ENCODE measurements around the gene BOK.

BOK gene

GRCh38 chr2:241599615-241600014 lies 41.1 kb downstream of the BOK start:
- Histone ChIP-seq H3K4me1 (peaks cover 12% of the 10 kb centered on the region), H3K4me3 (no peak overlapping the region), H3K27me3 (no peaks in the 10 kb centered on the region), H3K36me3 (peaks cover 97% of the 10 kb centered on the region), H3K9me3 (no peaks in the 10 kb centered on the region), H3K4me2 (no peak overlapping the region), H4K20me1 (peaks cover 7% of the 10 kb centered on the region), H3K27ac (no peak overlapping the region), H3K9ac (no peak overlapping the region)
- TF ChIP-seq Cebpa-rat (IDR thresholded peaks at IDR 0.05), result no peak

GRCh38 chr2:241601841-241602240 lies 43.3 kb downstream of the BOK start:
- Histone ChIP-seq H3K4me3 (no peak overlapping the region), H3K36me3 (peaks cover 97% of the 10 kb centered on the region), H3K4me1 (peaks cover 7% of the 10 kb centered on the region; the same call in 1 of the 2 replicates), H3K27me3 (no peaks in the 10 kb centered on the region), H3K4me2 (no peak overlapping the region), H3K9ac (no peak overlapping the region), H3K27ac (no peak overlapping the region), H3K9me3 (no peaks in the 10 kb centered on the region), H4K20me1 (peaks cover 15% of the 10 kb centered on the region)
- TF ChIP-seq Cebpa-rat (IDR thresholded peaks at IDR 0.05), result no peak

GRCh38 chr2:241602720-241603119 lies 44.2 kb downstream of the BOK start:
- Histone ChIP-seq H3K27ac (no peak overlapping the region), H3K36me3 (peaks cover 97% of the 10 kb centered on the region), H3K27me3 (no peaks in the 10 kb centered on the region), H3K9ac (no peak overlapping the region), H3K4me3 (no peak overlapping the region), H3K4me2 (no peak overlapping the region), H3K9me3 (no peaks in the 10 kb centered on the region), H3K4me1 (peaks cover 7% of the 10 kb centered on the region; the same call in 1 of the 2 replicates), H4K20me1 (peaks cover 22% of the 10 kb centered on the region)
- TF ChIP-seq Cebpa-rat (IDR thresholded peaks at IDR 0.05), result no peak

- Histone ChIP-seq H4K20me1 (peaks cover 18% of the 10 kb centered on the region), H3K9ac (no peak overlapping the region), H3K4me3 (no peak overlapping the region), H3K9me3 (no peaks in the 10 kb centered on the region), H3K36me3 (peaks cover 99% of the 10 kb centered on the region), H3K27me3 (no peaks in the 10 kb centered on the region), H3K4me1 (peaks cover 3% of the 10 kb centered on the region), H3K27ac (no peak overlapping the region), H3K4me2 (no peak overlapping the region)
- no peak for TF ChIP-seq Cebpa-rat (IDR thresholded peaks at IDR 0.05)
These were observed 45.1 kb downstream of the BOK start for GRCh38 chr2:241603686-241604085.

- Histone ChIP-seq H4K20me1 (peaks cover 39% of the 10 kb centered on the region), H3K36me3 (peaks cover 79% of the 10 kb centered on the region), H3K4me3 (no peak overlapping the region), H3K4me1 (peaks cover 27% of the 10 kb centered on the region), H3K27me3 (no peaks in the 10 kb centered on the region), H3K27ac (no peak overlapping the region), H3K9me3 (no peaks in the 10 kb centered on the region), H3K4me2 (no peak overlapping the region), H3K9ac (no peak overlapping the region)
- TF ChIP-seq Cebpa-rat (IDR thresholded peaks at IDR 0.05), result no peak
These were observed 47.6 kb downstream of the BOK start for GRCh38 chr2:241606186-241606585.

GRCh38 chr2:241607162-241607885 lies 48.8 kb downstream of the BOK start:
- Histone ChIP-seq H3K27me3 (no peaks in the 10 kb centered on the region), H4K20me1 (peaks cover 51% of the 10 kb centered on the region), H3K4me3 (no peak overlapping the region), H3K9ac (peak overlapping the region; percentile 32; the same call in 1 of the 2 replicates), H3K4me1 (peaks cover 39% of the 10 kb centered on the region), H3K4me2 (no peak overlapping the region), H3K36me3 (peaks cover 74% of the 10 kb centered on the region), H3K9me3 (no peaks in the 10 kb centered on the region), H3K27ac (0 out of 2 replicates have a peak overlapping the region, but pooled peaks have one; percentile 4)
- TF ChIP-seq Cebpa-rat (IDR thresholded peaks at IDR 0.05), result no peak

- H3K9ac ChIP-seq, result peak overlapping the region; percentile 86; the same call in 1 of the 2 replicates
- peaks cover 59% of the 10 kb centered on the region for H3K36me3 ChIP-seq
- no peak overlapping the region for H3K4me3 ChIP-seq
- H4K20me1 ChIP-seq, result peaks cover 55% of the 10 kb centered on the region
- peaks cover 54% of the 10 kb centered on the region for H3K4me1 ChIP-seq
- H3K9me3 ChIP-seq, result no peaks in the 10 kb centered on the region
- H3K4me2 ChIP-seq, result peak overlapping the region; percentile 99
- no peaks in the 10 kb centered on the region for H3K27me3 ChIP-seq
- TF ChIP-seq Cebpa-rat (IDR thresholded peaks at IDR 0.05), result no peak
- H3K27ac ChIP-seq, result peak overlapping the region; percentile 21; the same call in 1 of the 2 replicates
These were observed 50.3 kb downstream of the BOK start for GRCh38 chr2:241608881-241609280.

- Histone ChIP-seq H3K27me3 (no peaks in the 10 kb centered on the region), H3K4me2 (peak overlapping the region; percentile 99), H3K9ac (peak overlapping the region; percentile 86), H3K4me1 (peaks cover 58% of the 10 kb centered on the region), H3K9me3 (no peaks in the 10 kb centered on the region), H4K20me1 (peaks cover 55% of the 10 kb centered on the region), H3K27ac (peak overlapping the region; percentile 82), H3K36me3 (peaks cover 47% of the 10 kb centered on the region), H3K4me3 (peak overlapping the region; percentile 69)
- no peak for TF ChIP-seq Cebpa-rat (IDR thresholded peaks at IDR 0.05)
These were observed 51.6 kb downstream of the BOK start for GRCh38 chr2:241609859-241610793.

GRCh38 chr2:241611062-241611461 lies 52.5 kb downstream of the BOK start:
- no peaks in the 10 kb centered on the region for H3K27me3 ChIP-seq
- no peak overlapping the region for H3K4me3 ChIP-seq
- peak overlapping the region; percentile 82; the same call in 1 of the 2 replicates for H3K27ac ChIP-seq
- H3K36me3 ChIP-seq, result peaks cover 46% of the 10 kb centered on the region
- peak overlapping the region; percentile 99 for H3K4me2 ChIP-seq
- TF ChIP-seq Cebpa-rat (IDR thresholded peaks at IDR 0.05), result no peak
- H3K4me1 ChIP-seq, result peaks cover 61% of the 10 kb centered on the region
- H3K9me3 ChIP-seq, result no peaks in the 10 kb centered on the region
- peaks cover 55% of the 10 kb centered on the region for H4K20me1 ChIP-seq
- no peak overlapping the region for H3K9ac ChIP-seq

Measured in BLaER1 (cell line).